Keratinocyte (primary cell): Measurements from ENCODE around the gene TCF7L2. TPM values are rescaled to one million over a fixed set of nuclear protein-coding genes. Genes with fewer than 3 reads are reported as not detected.

Source experiments
- DNase-seq: peaks from one replicate; pipeline ENCODE4 v3.0.0-alpha.2; 2011; ENCODE audit warnings: low read depth, missing footprints, low spot score
- FAIRE-seq: peaks from 2 replicates; lab custom pipeline; 2011; peaks lifted over from hg19 to GRCh38; lab: Jason Lieb, UNC
- H2AFZ ChIP-seq: 2 replicates; pipeline ENCODE4 v1.6.0; 2012; ENCODE audit warnings: low read length, control low read depth, inconsistent platforms; ENCODE audit not compliant: control insufficient read depth
- H3K27ac ChIP-seq: 2 replicates; pipeline ENCODE4 v1.5.1; 2011; ENCODE audit warnings: low read length; ENCODE audit not compliant: control insufficient read depth, insufficient read depth
- H3K27me3 ChIP-seq: 3 replicates; pipeline ENCODE4 v1.6.0; 2011; ENCODE audit warnings: low read length; ENCODE audit not compliant: control insufficient read depth, insufficient read depth; ENCODE audit errors: extremely low read depth
- H3K36me3 ChIP-seq, 2 experiments: 2 replicates in 1 of 2; 3 replicates in 1 of 2; pipeline ENCODE4 v1.5.1; 2011; ENCODE audit warnings: low read length in 2 of 2, mild to moderate bottlenecking in 1 of 2; ENCODE audit not compliant: control insufficient read depth in 2 of 2, insufficient read depth in 2 of 2; ENCODE audit errors: extremely low read depth in 1 of 2
- H3K4me1 ChIP-seq: 3 replicates; pipeline ENCODE4 v1.5.1; 2011; ENCODE audit warnings: low read length; ENCODE audit not compliant: control insufficient read depth, insufficient read depth; ENCODE audit errors: extremely low read depth
- H3K4me2 ChIP-seq: 3 replicates; pipeline ENCODE4 v1.6.0; 2011; ENCODE audit warnings: low read depth, low read length; ENCODE audit not compliant: control insufficient read depth, insufficient read depth; ENCODE audit errors: extremely low read depth
- H3K4me3 ChIP-seq, 3 experiments: fragments of 200-600 bp in 1 of 3; sonication (generic) in 1 of 3; 2 replicates in 2 of 3; 3 replicates in 1 of 3; pipeline ENCODE4 v1.5.1; 2011 to 2016; ENCODE audit warnings: low read length in 3 of 3, mild to moderate bottlenecking in 3 of 3, control low read depth in 2 of 3, inconsistent platforms in 1 of 3, low read depth in 1 of 3, mixed read lengths in 1 of 3, mixed run types in 1 of 3, moderate library complexity in 1 of 3; ENCODE audit not compliant: control insufficient read depth in 2 of 3, insufficient read depth in 2 of 3; ENCODE audit errors: extremely low read depth in 1 of 3
- H3K79me2 ChIP-seq: 2 replicates; pipeline ENCODE4 v1.6.0; 2012; ENCODE audit warnings: low read length; ENCODE audit not compliant: control insufficient read depth, insufficient read depth
- H3K9ac ChIP-seq: 3 replicates; pipeline ENCODE4 v1.6.0; 2011; ENCODE audit warnings: low read length; ENCODE audit not compliant: control insufficient read depth, insufficient read depth; ENCODE audit errors: extremely low read depth
- H3K9me1 ChIP-seq: 3 replicates; pipeline ENCODE4 v1.6.0; 2011; ENCODE audit warnings: low read length; ENCODE audit not compliant: control insufficient read depth, insufficient read depth; ENCODE audit errors: extremely low read depth
- H3K9me3 ChIP-seq: 2 replicates; pipeline ENCODE4 v1.5.1; 2012; ENCODE audit warnings: low read depth, low read length; ENCODE audit not compliant: control insufficient read depth
- H4K20me1 ChIP-seq: 3 replicates; pipeline ENCODE4 v1.6.0; 2011; ENCODE audit warnings: low read length; ENCODE audit not compliant: control insufficient read depth, insufficient read depth; ENCODE audit errors: extremely low read depth
- CTCF ChIP-seq, 3 experiments: IDR thresholded peaks in 1 of 3; conservative IDR thresholded peaks in 1 of 3; optimal IDR thresholded peaks in 1 of 3; 2 replicates in 2 of 3; 3 replicates in 1 of 3; pipeline versions ENCODE3 to v1.5.1; 2011; ENCODE audit warnings: low read length in 3 of 3, mild to moderate bottlenecking in 3 of 3, moderate library complexity in 2 of 3, control low read depth in 1 of 3, inconsistent platforms in 1 of 3; ENCODE audit not compliant: insufficient read depth in 2 of 3; ENCODE audit errors: extremely low read depth in 1 of 3
- EZH2 ChIP-seq: IDR thresholded peaks from one replicate; pipeline ENCODE4 v1.6.1; 2012; ENCODE audit warnings: inconsistent platforms, mild to moderate bottlenecking, low read length, moderate library complexity
- dilution Hi-C: fragments of 300-500 bp; cut with MboI; formaldehyde crosslinking; loops from one replicate; pipeline ENCODE4 v1.7.0; 2020; ENCODE audit warnings: low sequenced_read_pairs; ENCODE audit not compliant: extremely low pct_ligation_motif_present
- polyA plus RNA-seq, 5 experiments: library from polyadenylated mRNA; depleted of rRNA in 3 of 5; stranded (reverse) in 3 of 5; stranded (forward) in 1 of 5; unstranded in 1 of 5; fragments of >200 nt; gene quantifications; 1 replicate in 1 of 5; 2 replicates in 3 of 5; 3 replicates in 1 of 5; pipeline versions ENCODE4 v1.2.1 to v1.2.3, GENCODE V29; 2011 to 2012; ENCODE audit warnings: missing spikeins in 2 of 5, low read depth in 1 of 5, low replicate concordance in 1 of 5

TCF7L2 gene
- polyA plus RNA-seq, 1 donor (not counting 4 experiments of a cell fraction or from before 2014, with no cell fraction given): 2.5 TPM

DNA sequence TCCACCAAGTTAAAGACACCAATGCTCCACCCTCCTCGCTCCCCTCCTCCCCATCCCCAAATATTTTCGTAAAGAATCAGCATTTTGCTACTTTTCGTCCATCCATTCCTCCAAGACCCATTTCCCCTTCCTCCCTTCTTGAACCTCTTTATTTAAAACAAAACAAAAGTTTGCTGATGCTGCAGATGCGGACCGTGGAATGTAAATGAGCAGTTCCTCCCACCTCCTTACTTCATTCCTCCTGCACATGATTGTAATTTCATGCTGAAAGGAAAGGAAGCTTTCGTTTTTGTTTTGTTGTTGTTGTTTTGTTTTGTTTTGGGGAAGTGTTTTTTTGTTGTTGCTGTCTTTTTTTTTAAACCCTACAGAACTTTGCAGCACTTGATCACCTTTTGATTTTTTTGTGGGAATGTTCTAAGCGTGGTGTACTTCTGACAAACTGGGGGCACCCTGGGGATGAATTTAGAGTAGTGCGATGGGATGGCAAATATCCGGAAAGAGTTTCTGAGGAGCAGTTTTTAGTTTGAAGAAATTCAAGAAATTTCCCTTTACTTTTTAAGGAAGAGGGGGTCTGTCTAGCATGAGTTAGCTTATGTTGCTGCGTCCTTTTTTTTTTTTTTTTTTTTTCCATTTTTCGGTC lies 177.3 kb downstream of the TCF7L2 start:
- no peak for FAIRE-seq
- no peaks in the 10 kb centered on the region for H3K27me3 ChIP-seq
- TF ChIP-seq CTCF (optimal IDR thresholded peaks at IDR 0.05 in 1 of 3, IDR thresholded peaks at IDR 0.05 in 1 of 3, conservative IDR thresholded peaks at IDR 0.05 in 1 of 3; ENCODE audit: extremely low read depth in 1 of 3, insufficient read depth in 2 of 3, low read length in 3 of 3): no peak
- TF ChIP-seq EZH2: no peak
- H3K9me3 ChIP-seq: no peaks in the 10 kb centered on the region
- no peaks in the 10 kb centered on the region for H4K20me1 ChIP-seq
- H3K4me2 ChIP-seq: no peak overlapping the region
- no peaks in the 10 kb centered on the region for H3K4me1 ChIP-seq
- no peaks in the 10 kb centered on the region for H3K79me2 ChIP-seq
- no peak overlapping the region for H3K4me3 ChIP-seq
- no peak for DNase-seq
- H3K27ac ChIP-seq: no peak overlapping the region
- H2AFZ ChIP-seq: no peak overlapping the region
- no peaks in the 10 kb centered on the region for H3K9me1 ChIP-seq
- no peaks in the 10 kb centered on the region for H3K36me3 ChIP-seq
- dilution Hi-C loops: no loop called here
- no peak overlapping the region for H3K9ac ChIP-seq

- no peaks in the 10 kb centered on the region for H3K9me1 ChIP-seq
- dilution Hi-C loops: no loop called here
- H3K9me3 ChIP-seq: no peaks in the 10 kb centered on the region
- H3K4me1 ChIP-seq: no peaks in the 10 kb centered on the region
- H3K27ac ChIP-seq: no peak overlapping the region
- no peak for TF ChIP-seq CTCF (optimal IDR thresholded peaks at IDR 0.05 in 1 of 3, IDR thresholded peaks at IDR 0.05 in 1 of 3, conservative IDR thresholded peaks at IDR 0.05 in 1 of 3; ENCODE audit: extremely low read depth in 1 of 3, insufficient read depth in 2 of 3, low read length in 3 of 3)
- TF ChIP-seq EZH2: no peak
- H2AFZ ChIP-seq: no peak overlapping the region
- no peaks in the 10 kb centered on the region for H3K27me3 ChIP-seq
- no peak overlapping the region for H3K9ac ChIP-seq
- FAIRE-seq (no peak), DNase-seq (no peak)
- no peaks in the 10 kb centered on the region for H3K79me2 ChIP-seq
- H3K36me3 ChIP-seq: no peaks in the 10 kb centered on the region
- no peak overlapping the region for H3K4me2 ChIP-seq
- no peaks in the 10 kb centered on the region for H4K20me1 ChIP-seq
- H3K4me3 ChIP-seq: no peak overlapping the region
Observed at GRCh38 chr10:113127901-113128283, 177.8 kb downstream of the TCF7L2 start.
